ENCODE results near the gene CENPP.

The CENPP gene

GRCh38 chr9:92610470-92611420 is 285.0 kb downstream of the CENPP start:
- TF ChIP-seq CTCF (conservative IDR thresholded peaks at IDR 0.05; ENCODE audit: low read depth, low read length) = no peak
- H3K4me3 ChIP-seq (ENCODE audit: low read length) = no peak overlapping the region
- DNase-seq (ENCODE audit: low read depth) = no peak

- no peak overlapping the region for H3K4me3 ChIP-seq (ENCODE audit: low read length)
- no peak for TF ChIP-seq CTCF (conservative IDR thresholded peaks at IDR 0.05; ENCODE audit: low read depth, low read length)
- no peak for DNase-seq (ENCODE audit: low read depth)
Measured at GRCh38 chr9:92611621-92612285, 286.0 kb downstream of the CENPP start.

- no peak overlapping the region for H3K4me3 ChIP-seq (ENCODE audit: low read length)
- TF ChIP-seq CTCF (conservative IDR thresholded peaks at IDR 0.05; ENCODE audit: low read depth, low read length) = no peak
- DNase-seq (ENCODE audit: low read depth) = no peak
Measured at GRCh38 chr9:92612292-92612691, 286.5 kb downstream of the CENPP start.

- DNase-seq (ENCODE audit: low read depth) = no peak
- TF ChIP-seq CTCF (conservative IDR thresholded peaks at IDR 0.05; ENCODE audit: low read depth, low read length) = no peak
- H3K4me3 ChIP-seq (ENCODE audit: low read length) = no peak overlapping the region
Measured at GRCh38 chr9:92612816-92613215, 287.1 kb downstream of the CENPP start.

- no peak for TF ChIP-seq CTCF (conservative IDR thresholded peaks at IDR 0.05; ENCODE audit: low read depth, low read length)
- no peak for DNase-seq (ENCODE audit: low read depth)
- H3K4me3 ChIP-seq (ENCODE audit: low read length) = no peak overlapping the region
Measured at GRCh38 chr9:92613268-92614122, 287.7 kb downstream of the CENPP start.

GRCh38 chr9:92614123-92614510 is 288.4 kb downstream of the CENPP start:
- DNase-seq (ENCODE audit: low read depth) = no peak
- no peak for TF ChIP-seq CTCF (conservative IDR thresholded peaks at IDR 0.05; ENCODE audit: low read depth, low read length)
- no peak overlapping the region for H3K4me3 ChIP-seq (ENCODE audit: low read length)

All from retinal pigment epithelial cell (primary cell).